Keratinocyte (primary cell): Measurements from ENCODE around the gene ELOA2.
A peak's percentile ranks its signal among the peaks of the same experiment; 100 is the strongest.

Source experiments
- CTCF ChIP-seq, 3 experiments: IDR thresholded peaks in 1 of 3; conservative IDR thresholded peaks in 1 of 3; optimal IDR thresholded peaks in 1 of 3; 2 replicates in 2 of 3; 3 replicates in 1 of 3; pipeline versions ENCODE3 to v1.5.1; 2011; ENCODE audit warnings: low read length in 3 of 3, mild to moderate bottlenecking in 3 of 3, moderate library complexity in 2 of 3, control low read depth in 1 of 3, inconsistent platforms in 1 of 3; ENCODE audit not compliant: insufficient read depth in 2 of 3; ENCODE audit errors: extremely low read depth in 1 of 3
- EZH2 ChIP-seq: IDR thresholded peaks from one replicate; pipeline ENCODE4 v1.6.1; 2012; ENCODE audit warnings: inconsistent platforms, mild to moderate bottlenecking, low read length, moderate library complexity

GRCh38 chr18:47050468-47050867, 15.0 kb upstream of the ELOA2 start:
- TF ChIP-seq EZH2 (no peak), CTCF (optimal IDR thresholded peaks at IDR 0.05 in 1 of 3, IDR thresholded peaks at IDR 0.05 in 1 of 3, conservative IDR thresholded peaks at IDR 0.05 in 1 of 3; ENCODE audit: extremely low read depth in 1 of 3, insufficient read depth in 2 of 3, low read length in 3 of 3) (peak; percentile 25 to 64 (median 62))
